ENCODE measurements around the gene TSPAN4. TPM values are rescaled to one million over a fixed set of nuclear protein-coding genes. Genes with fewer than 3 reads are reported as not detected.

TSPAN4 gene
- total RNA-seq, 2 experiments from 2014 or later, result 1.6 to 2.0 TPM

DNA sequence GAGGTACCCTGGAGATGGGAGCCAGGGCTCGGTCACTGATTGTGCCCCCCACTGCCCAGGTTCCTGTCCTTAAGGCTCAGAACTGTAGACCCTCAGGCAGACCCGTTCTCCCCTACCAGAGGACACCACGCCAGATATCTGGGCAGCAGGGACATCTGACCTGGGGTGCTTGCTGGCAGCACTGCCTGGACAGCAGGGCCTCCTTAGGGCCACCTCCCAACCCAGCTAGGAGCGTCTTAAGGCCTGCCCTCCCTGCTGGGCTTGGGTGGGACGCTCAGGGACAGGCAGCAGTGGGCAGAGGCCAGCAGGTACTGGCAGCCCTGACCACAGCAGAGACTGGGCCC is 3.4 kb upstream of the TSPAN4 start:
- TF ChIP-seq, protein P1, sequence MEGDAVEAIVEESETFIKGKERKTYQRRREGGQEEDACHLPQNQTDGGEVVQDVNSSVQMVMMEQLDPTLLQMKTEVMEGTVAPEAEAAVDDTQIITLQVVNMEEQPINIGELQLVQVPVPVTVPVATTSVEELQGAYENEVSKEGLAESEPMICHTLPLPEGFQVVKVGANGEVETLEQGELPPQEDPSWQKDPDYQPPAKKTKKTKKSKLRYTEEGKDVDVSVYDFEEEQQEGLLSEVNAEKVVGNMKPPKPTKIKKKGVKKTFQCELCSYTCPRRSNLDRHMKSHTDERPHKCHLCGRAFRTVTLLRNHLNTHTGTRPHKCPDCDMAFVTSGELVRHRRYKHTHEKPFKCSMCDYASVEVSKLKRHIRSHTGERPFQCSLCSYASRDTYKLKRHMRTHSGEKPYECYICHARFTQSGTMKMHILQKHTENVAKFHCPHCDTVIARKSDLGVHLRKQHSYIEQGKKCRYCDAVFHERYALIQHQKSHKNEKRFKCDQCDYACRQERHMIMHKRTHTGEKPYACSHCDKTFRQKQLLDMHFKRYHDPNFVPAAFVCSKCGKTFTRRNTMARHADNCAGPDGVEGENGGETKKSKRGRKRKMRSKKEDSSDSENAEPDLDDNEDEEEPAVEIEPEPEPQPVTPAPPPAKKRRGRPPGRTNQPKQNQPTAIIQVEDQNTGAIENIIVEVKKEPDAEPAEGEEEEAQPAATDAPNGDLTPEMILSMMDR (IDR thresholded peaks at IDR 0.05), result no peak
- Histone ChIP-seq H3K27ac (ENCODE audit: low read depth in 1 of 2, low read length in 2 of 2) (no peak overlapping the region), H3K4me1 (ENCODE audit: insufficient read depth, low read length) (peaks cover 47% of the 10 kb centered on the region), H3K9me3 (ENCODE audit: control insufficient read depth in 1 of 2, insufficient read depth in 1 of 2, low read length in 2 of 2) (no peaks in the 10 kb centered on the region), H3K4me3 (ENCODE audit: low read length) (no peak overlapping the region), H3K36me3 (ENCODE audit: insufficient read depth, low read length) (peaks cover 28% of the 10 kb centered on the region), H3K27me3 (ENCODE audit: control insufficient read depth in 1 of 2, insufficient read depth in 2 of 2, low read length in 2 of 2) (peaks cover 0 to 1% of the 10 kb centered on the region in 2 experiments)
- H3K27ac Mint-ChIP-seq, result no peak overlapping the region
- DNase-seq, result no peak
- H3K27me3 Mint-ChIP-seq, result no peaks in the 10 kb centered on the region
- ChIA-PET POLR2A (interaction anchor here (7.6 kb wide), 1 partner anchor 9 kb away, joined by 71 read pairs; the partner anchor contains the start of genes CD151 and CRACR2B), CTCF (no interaction called here)
- no peak overlapping the region for H3K4me3 Mint-ChIP-seq
- ATAC-seq (ENCODE audit: poor library complexity), result no peak
- intact Hi-C loops (cut with DNase I, micrococcal nuclease), result no loop called here
- peaks cover 22% of the 10 kb centered on the region for H3K36me3 Mint-ChIP-seq (ENCODE audit: low read depth)
- peaks cover 9% of the 10 kb centered on the region for H3K4me1 Mint-ChIP-seq (ENCODE audit: low read depth)
- H3K9me3 Mint-ChIP-seq, result no peaks in the 10 kb centered on the region

DNA sequence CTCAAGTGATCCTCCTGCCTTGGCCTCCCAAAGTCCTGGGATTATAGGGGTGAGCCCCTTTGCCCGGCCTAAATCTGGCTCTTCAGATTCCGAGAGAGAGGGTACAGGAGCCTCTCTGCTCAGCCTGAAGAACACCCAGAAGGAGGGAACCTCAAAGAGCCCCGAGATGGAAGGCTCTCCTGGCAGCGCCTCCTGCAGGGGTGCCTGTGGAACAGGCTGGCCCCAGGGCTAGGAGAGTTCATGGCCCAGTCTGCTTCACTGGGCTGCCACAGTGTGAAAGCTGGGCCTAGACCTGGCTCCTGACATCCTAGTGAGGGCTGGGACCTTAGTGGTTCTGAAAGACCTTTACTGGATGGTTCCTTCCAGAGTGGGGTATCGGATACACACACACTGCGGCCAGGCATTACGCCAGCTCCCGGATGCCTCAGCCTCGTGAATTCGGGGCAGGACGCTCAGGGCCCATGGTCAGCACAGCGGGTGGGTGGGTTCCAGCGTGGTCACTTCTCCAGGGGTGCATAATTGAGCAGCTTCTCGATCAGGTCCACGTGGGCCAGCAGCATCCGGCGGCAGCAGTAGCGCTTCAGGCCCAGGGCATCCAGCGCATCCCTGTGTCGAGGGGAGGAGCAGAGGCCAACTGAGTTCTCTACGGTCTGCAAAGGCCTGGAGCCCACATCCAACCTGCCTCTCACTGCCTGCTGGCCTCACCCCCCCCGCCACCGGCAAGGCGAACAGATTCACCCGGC is 2.6 kb upstream of the TSPAN4 start:
- H3K27me3 Mint-ChIP-seq, result no peaks in the 10 kb centered on the region
- H3K36me3 ChIP-seq (ENCODE audit: insufficient read depth, low read length), result peaks cover 28% of the 10 kb centered on the region
- POLR2A ChIA-PET, result interaction anchor here (5.0 to 7.6 kb wide), 2 partner anchors 10 to 21 kb away, joined by 49 to 71 read pairs; partner anchors contain the start of genes CD151, CRACR2B and PNPLA2
- intact Hi-C loops (cut with DNase I, micrococcal nuclease), result loop anchor here (10.0 kb wide), 4 partner anchors 85 to 735 kb away; partner anchors contain the start of genes AP2A2 (in 1 of the 2) and DUSP8 (in 1 of the 2)
- no peaks in the 10 kb centered on the region for H3K9me3 ChIP-seq (ENCODE audit: control insufficient read depth in 1 of 2, insufficient read depth in 1 of 2, low read length in 2 of 2)
- H3K4me1 Mint-ChIP-seq (ENCODE audit: low read depth), result peaks cover 6% of the 10 kb centered on the region
- no peak overlapping the region for H3K27ac Mint-ChIP-seq
- peaks cover 46% of the 10 kb centered on the region for H3K4me1 ChIP-seq (ENCODE audit: insufficient read depth, low read length)
- no peak overlapping the region for H3K4me3 ChIP-seq (ENCODE audit: low read length)
- CTCF ChIA-PET, result interaction anchor here (0.8 kb wide), 1 partner anchor 75 kb away, joined by 3 read pairs; no protein-coding TSS in a partner anchor
- ATAC-seq (ENCODE audit: poor library complexity) (no peak), DNase-seq (peak in 1 of 14 experiments; percentile 40)
- peaks cover 0 to 2% of the 10 kb centered on the region in 2 experiments for H3K27me3 ChIP-seq (ENCODE audit: control insufficient read depth in 1 of 2, insufficient read depth in 2 of 2, low read length in 2 of 2)
- H3K36me3 Mint-ChIP-seq (ENCODE audit: low read depth), result peaks cover 22% of the 10 kb centered on the region
- H3K9me3 Mint-ChIP-seq, result no peaks in the 10 kb centered on the region
- TF ChIP-seq, protein P1 (IDR thresholded peaks at IDR 0.05), result no peak
- H3K4me3 Mint-ChIP-seq, result peak overlapping the region; percentile 74
- H3K27ac ChIP-seq (ENCODE audit: low read depth in 1 of 2, low read length in 2 of 2), result no peak overlapping the region

DNA sequence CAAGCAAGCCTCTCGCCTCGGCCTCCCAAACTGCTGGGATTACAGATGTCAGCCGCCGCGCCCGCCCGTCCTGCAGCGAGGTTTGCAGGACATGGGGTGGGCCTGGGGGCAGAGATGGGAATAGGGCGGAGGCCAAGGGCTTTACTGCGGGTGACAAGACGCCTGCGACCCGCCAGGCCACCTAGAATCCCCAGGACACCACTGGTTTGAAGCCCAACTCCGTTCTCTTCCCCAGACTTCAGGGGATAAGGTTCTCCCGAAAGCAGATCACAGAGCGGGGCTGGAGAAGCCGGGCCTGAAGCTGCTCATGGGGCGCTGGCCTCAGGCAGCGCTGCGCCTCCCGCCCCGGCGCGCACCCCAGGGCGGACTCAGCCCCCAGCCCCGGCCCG is 677 bp upstream of the TSPAN4 start:
- peak overlapping the region; percentile 42 for H3K27ac Mint-ChIP-seq
- POLR2A ChIA-PET, result interaction anchor here (1.0 to 7.6 kb wide), 3 partner anchors 12 to 33 kb away, joined by 4 to 71 read pairs (median 49); partner anchors contain the start of genes CD151, CRACR2B, PNPLA2 and RPLP2
- CTCF ChIA-PET, result no interaction called here
- H3K4me3 Mint-ChIP-seq, result peak overlapping the region; percentile 87
- Histone ChIP-seq H3K4me1 (ENCODE audit: insufficient read depth, low read length) (peaks cover 43% of the 10 kb centered on the region), H3K27ac (ENCODE audit: low read depth in 1 of 2, low read length in 2 of 2) (peak overlapping the region in 1 of 2 donors; percentile 50), H3K27me3 (ENCODE audit: control insufficient read depth in 1 of 2, insufficient read depth in 2 of 2, low read length in 2 of 2) (peaks cover 0 to 2% of the 10 kb centered on the region in 2 experiments), H3K9me3 (ENCODE audit: control insufficient read depth in 1 of 2, insufficient read depth in 1 of 2, low read length in 2 of 2) (no peaks in the 10 kb centered on the region), H3K36me3 (ENCODE audit: insufficient read depth, low read length) (peaks cover 28% of the 10 kb centered on the region), H3K4me3 (ENCODE audit: low read length) (peak overlapping the region; percentile 91)
- TF ChIP-seq, protein P1 (IDR thresholded peaks at IDR 0.05), result no peak
- no peaks in the 10 kb centered on the region for H3K9me3 Mint-ChIP-seq
- ATAC-seq (ENCODE audit: poor library complexity) (peak; percentile 45), DNase-seq (no peak)
- intact Hi-C loops (cut with DNase I, micrococcal nuclease), result loop anchor here (1.0 to 10.0 kb wide), 6 partner anchors 22 to 733 kb away; partner anchors contain the start of genes AP2A2 (in 1 of the 2), DUSP8 (in 1 of the 2) and RPLP2 (in 1 of the 2)
- H3K27me3 Mint-ChIP-seq, result no peaks in the 10 kb centered on the region
- peaks cover 6% of the 10 kb centered on the region for H3K4me1 Mint-ChIP-seq (ENCODE audit: low read depth)
- H3K36me3 Mint-ChIP-seq (ENCODE audit: low read depth), result peaks cover 22% of the 10 kb centered on the region

All from CD4-positive, alpha-beta T cell (primary cell).